Spinal cord (tissue), 10 donors: Measurements from ENCODE around the gene CDKAL1. TPM values are rescaled to one million over a fixed set of nuclear protein-coding genes. Genes with fewer than 3 reads are reported as not detected.

ENCODE experiments used
- DNase-seq, 6 donors: peaks; one replicate each; pipeline versions ENCODE4 v3.0.0 to v3.0.0-alpha.2; 2013 to 2015; ENCODE audit warnings: low spot score in 6 of 6, low read depth in 4 of 6
- H3K27ac ChIP-seq: one replicate; pipeline ENCODE4 v1.5.1; 2013; ENCODE audit warnings: low read depth, low read length, control low read depth
- H3K27me3 ChIP-seq: one replicate; pipeline ENCODE4 v1.6.1; 2013; ENCODE audit warnings: low read length; ENCODE audit not compliant: control insufficient read depth, insufficient read depth
- H3K36me3 ChIP-seq: one replicate; pipeline ENCODE4 v1.6.1; 2013; ENCODE audit warnings: low read length; ENCODE audit not compliant: control insufficient read depth, insufficient read depth
- H3K4me1 ChIP-seq: one replicate; pipeline ENCODE4 v1.6.1; 2013; ENCODE audit warnings: low read length; ENCODE audit not compliant: control insufficient read depth, insufficient read depth
- H3K4me3 ChIP-seq: one replicate; pipeline ENCODE4 v1.5.1; 2013; ENCODE audit warnings: low read depth, low read length, control low read depth
- H3K9me3 ChIP-seq: one replicate; pipeline ENCODE4 v1.6.1; 2013; ENCODE audit warnings: low read length; ENCODE audit not compliant: control insufficient read depth, insufficient read depth
- WGBS: methylation state at CpG from one replicate; pipeline ENCODE4 v1.1.5; 2013; ENCODE audit warnings: missing lambda C conversion rate; ENCODE audit not compliant: insufficient coverage; 5-methylcytosine and 5-hydroxymethylcytosine counted together
- polyA plus RNA-seq, 2 donors: library from polyadenylated mRNA; unstranded; fragments of 120-200 nt; gene quantifications; one replicate each; pipeline ENCODE4 v1.2.1, GENCODE V29; 2013; ENCODE audit not compliant: insufficient read length in 2 of 2
- total RNA-seq, 2 donors: library from RNA; depleted of rRNA in 1 of 2; stranded (reverse); fragments of 120-200 nt in 1 of 2; fragments of >200 nt in 1 of 2; gene quantifications; one replicate each; pipeline versions ENCODE4 v1.2.3 to v1.2.4, GENCODE V29; 2013 to 2014
- donor health status: healthy.

Gene CDKAL1
- total and polyA plus RNA-seq, 4 donors = 15.1 to 34.2 (median 22.0) TPM

DNA sequence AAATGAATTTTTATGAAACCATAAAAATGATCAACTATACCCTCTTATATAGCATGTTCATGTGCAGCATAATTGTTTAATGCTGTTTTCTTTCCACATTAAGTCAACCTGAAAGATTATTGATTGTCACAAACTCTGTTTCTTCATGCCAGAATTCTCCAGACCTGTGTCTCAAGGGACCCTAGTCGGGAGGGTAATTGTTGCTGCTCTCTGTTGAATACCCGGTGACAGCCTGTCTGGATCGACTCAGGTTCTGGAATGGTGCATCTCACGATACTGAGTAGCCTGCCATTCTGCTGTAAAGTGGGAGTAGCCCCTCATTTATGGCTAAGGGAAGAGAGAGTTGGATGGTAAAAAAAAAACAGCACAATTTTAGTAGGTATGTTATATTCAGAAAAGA is 609.4 kb downstream of the CDKAL1 start:
- Histone ChIP-seq H3K36me3 (no peaks in the 10 kb centered on the region), H3K4me1 (peaks cover 5% of the 10 kb centered on the region), H3K4me3 (no peak overlapping the region), H3K27me3 (no peaks in the 10 kb centered on the region), H3K27ac (no peak overlapping the region), H3K9me3 (no peaks in the 10 kb centered on the region)
- 63% methylated on average over 4 of the region's 4 CpGs for WGBS
- DNase-seq = no peak

DNA sequence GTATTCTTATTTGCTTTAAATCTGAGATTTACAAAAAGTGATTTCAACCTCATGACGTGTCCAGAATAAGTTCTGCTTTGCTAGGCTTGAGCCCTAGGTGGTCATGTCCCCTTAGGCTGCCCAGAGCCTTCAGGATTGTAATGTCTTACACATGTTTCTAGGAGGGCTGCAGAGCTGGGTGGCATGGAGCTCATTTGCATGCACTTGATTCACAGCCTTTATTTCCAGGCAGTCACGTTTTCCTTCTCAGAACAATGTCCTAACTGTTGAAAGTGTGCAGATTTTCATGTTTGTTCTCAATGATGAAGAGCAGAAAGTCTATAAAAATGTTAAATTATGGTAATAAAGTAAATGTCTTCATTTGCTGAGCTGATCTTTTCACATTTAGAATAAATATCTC is 610.7 kb downstream of the CDKAL1 start:
- Histone ChIP-seq H3K27me3 (no peaks in the 10 kb centered on the region), H3K36me3 (no peaks in the 10 kb centered on the region), H3K9me3 (no peaks in the 10 kb centered on the region), H3K4me3 (no peak overlapping the region), H3K4me1 (peaks cover 5% of the 10 kb centered on the region), H3K27ac (no peak overlapping the region)
- 43% methylated on average over 1 of the region's 2 CpGs for WGBS
- DNase-seq = peak in 2 of 6 donors; percentile 65 to 66

DNA sequence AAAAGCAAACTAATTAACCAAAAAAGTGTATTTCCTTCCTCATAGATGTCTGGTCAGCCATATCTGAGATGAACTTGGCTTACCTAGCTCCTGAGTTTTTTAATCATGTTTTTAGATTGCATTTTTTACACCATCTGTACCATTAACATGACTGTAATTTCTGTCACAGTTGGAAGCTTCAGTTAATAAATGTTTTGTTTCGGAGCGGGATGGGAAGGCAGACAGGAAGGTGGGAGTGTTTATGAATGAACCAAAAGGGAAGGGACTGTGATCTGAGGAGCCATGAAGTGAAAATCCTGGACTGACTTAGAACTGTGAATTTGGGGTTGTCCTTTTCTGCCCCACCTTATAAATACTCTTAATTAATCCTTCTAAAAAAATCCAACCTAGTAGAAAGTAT is 613.7 kb downstream of the CDKAL1 start:
- H3K9me3 ChIP-seq = no peaks in the 10 kb centered on the region
- H3K36me3 ChIP-seq = no peaks in the 10 kb centered on the region
- no peak overlapping the region for H3K27ac ChIP-seq
- H3K4me3 ChIP-seq = no peak overlapping the region
- 50% methylated on average over 2 of the region's 2 CpGs for WGBS
- H3K4me1 ChIP-seq = peaks cover 5% of the 10 kb centered on the region
- DNase-seq = peak in 1 of 6 donors; percentile 88
- H3K27me3 ChIP-seq = no peaks in the 10 kb centered on the region

DNA sequence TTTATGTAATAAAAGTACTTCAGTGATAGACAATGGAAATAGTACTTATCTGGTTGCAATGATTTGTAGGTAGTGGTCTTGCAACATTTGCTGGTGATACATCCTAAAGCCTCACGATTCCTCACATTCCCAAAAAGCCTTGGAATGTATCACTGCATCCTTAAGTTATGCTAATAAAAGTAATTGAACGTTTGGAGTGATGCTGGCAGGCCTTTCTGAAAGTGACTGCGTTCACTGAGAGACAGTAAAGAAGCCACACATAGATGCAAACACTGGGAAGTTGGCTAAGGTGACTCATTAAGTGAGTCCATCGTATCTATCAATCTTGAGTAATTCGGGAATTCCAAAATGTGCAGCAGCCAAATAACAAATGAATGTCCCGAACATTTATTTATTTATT is 615.2 kb downstream of the CDKAL1 start:
- DNase-seq = no peak
- Histone ChIP-seq H3K27ac (no peak overlapping the region), H3K4me3 (no peak overlapping the region), H3K9me3 (no peaks in the 10 kb centered on the region), H3K36me3 (no peaks in the 10 kb centered on the region), H3K4me1 (peaks cover 5% of the 10 kb centered on the region), H3K27me3 (no peaks in the 10 kb centered on the region)
- 90% methylated on average over 2 of the region's 6 CpGs for WGBS

DNA sequence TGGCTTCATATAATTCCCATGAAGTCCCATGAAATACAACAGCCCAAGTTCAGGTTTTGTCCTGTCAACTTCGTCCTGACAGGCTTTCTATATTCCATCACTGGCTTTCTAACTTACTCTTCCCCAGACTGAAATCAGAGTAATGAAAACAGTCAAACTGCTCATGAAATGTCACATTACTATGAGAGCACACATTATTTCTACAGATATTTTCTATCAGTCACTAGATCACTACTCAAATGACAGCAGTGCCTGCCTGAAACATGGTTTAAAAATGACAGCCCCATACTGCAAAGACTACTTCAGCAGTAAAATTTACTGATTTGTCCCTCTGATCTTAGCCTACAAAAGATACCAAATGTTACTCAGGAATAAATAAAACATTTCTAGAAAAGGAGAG is 616.4 kb downstream of the CDKAL1 start:
- 86% methylated on average over 1 of the region's 1 CpG for WGBS
- Histone ChIP-seq H3K27ac (no peak overlapping the region), H3K9me3 (no peaks in the 10 kb centered on the region), H3K4me1 (no peaks in the 10 kb centered on the region), H3K27me3 (no peaks in the 10 kb centered on the region), H3K4me3 (no peak overlapping the region), H3K36me3 (no peaks in the 10 kb centered on the region)
- no peak for DNase-seq

DNA sequence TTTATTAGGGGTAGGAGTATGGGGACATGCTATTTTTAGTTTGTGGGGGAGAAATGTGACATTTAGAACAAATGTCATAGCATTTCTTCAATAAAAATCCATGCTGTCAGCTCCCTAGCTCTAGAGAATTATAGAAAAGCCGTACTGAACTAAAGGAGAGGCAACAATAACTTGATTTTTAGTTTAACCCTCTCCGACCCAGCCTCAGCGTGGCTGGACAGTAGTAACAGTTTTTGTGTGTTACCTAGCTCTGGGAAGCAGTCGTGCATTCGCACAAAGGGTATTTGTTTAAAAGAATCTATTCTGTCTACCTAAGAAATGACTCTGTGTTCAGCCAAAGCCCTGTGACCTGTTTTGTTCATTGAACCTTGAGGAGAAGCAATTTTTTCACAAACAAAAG is 616.9 kb downstream of the CDKAL1 start:
- WGBS = 75% methylated on average over 2 of the region's 5 CpGs
- H3K4me3 ChIP-seq = no peak overlapping the region
- H3K27ac ChIP-seq = no peak overlapping the region
- no peaks in the 10 kb centered on the region for H3K27me3 ChIP-seq
- H3K4me1 ChIP-seq = no peaks in the 10 kb centered on the region
- H3K9me3 ChIP-seq = no peaks in the 10 kb centered on the region
- DNase-seq = no peak
- H3K36me3 ChIP-seq = no peaks in the 10 kb centered on the region

DNA sequence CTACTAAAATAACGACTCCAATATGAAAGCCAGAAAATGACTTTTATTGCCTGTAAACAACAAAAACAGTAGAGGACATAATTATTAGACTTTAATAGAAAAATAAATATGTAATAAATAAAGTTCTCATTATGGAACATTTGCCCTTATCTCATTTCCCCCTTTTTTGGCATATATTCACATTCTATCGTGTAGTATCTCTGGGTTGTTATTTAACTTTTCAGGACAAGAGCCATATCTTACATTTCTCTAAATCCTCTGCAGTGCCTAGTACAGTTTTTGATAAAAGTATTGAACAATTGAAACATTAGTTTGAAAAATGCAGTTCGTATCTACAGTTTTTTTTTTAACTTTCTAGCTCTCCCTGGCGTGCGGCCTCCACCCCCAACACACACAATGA is 617.3 kb downstream of the CDKAL1 start:
- no peak for DNase-seq
- H3K27ac ChIP-seq = no peak overlapping the region
- WGBS = no CpG with 5 or more reads among the region's 5 CpGs
- H3K36me3 ChIP-seq = no peaks in the 10 kb centered on the region
- H3K4me1 ChIP-seq = no peaks in the 10 kb centered on the region
- H3K4me3 ChIP-seq = no peak overlapping the region
- H3K27me3 ChIP-seq = no peaks in the 10 kb centered on the region
- no peaks in the 10 kb centered on the region for H3K9me3 ChIP-seq

DNA sequence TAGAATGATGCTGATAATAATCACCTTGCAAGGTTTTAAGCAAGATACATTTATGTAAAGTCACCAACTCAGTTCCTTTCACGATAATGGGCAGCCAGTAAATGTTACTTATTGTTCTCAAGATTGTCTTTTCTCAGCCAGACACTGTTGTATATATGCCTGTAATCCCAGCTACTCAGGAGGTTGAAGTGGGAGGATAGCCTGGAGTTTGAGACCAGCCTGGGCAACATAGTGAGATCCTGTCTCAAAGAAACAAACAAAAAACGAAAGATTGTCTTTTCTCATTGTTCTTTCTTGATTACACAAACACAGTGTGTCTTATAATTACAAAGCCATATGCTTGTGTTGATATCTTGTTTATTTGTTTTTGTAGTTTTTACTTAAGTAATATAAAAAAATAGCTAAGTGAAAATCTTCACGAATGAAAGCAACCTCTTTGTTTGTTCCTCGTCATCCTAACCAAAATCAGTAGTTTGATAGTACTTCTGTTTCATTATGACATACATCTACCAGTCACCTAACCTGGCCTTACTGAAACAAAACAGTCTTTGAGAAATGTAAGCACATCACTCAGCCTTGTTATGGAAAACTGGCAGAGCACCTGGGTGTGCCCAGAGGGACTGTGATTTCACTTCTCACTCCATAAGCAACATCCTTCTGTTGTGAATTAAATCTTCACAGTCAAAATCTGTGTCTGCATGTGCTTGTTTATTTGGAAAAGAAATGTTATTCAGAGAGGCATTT is 623.1 kb downstream of the CDKAL1 start:
- Histone ChIP-seq H3K4me1 (peaks cover under 1% of the 10 kb centered on the region), H3K27ac (no peak overlapping the region), H3K9me3 (no peaks in the 10 kb centered on the region), H3K36me3 (no peaks in the 10 kb centered on the region), H3K4me3 (no peak overlapping the region), H3K27me3 (no peaks in the 10 kb centered on the region)
- DNase-seq = peak in 1 of 6 donors; percentile 87
- whole genome bisulfite sequencing = no CpG with 5 or more reads among the region's 4 CpGs

DNA sequence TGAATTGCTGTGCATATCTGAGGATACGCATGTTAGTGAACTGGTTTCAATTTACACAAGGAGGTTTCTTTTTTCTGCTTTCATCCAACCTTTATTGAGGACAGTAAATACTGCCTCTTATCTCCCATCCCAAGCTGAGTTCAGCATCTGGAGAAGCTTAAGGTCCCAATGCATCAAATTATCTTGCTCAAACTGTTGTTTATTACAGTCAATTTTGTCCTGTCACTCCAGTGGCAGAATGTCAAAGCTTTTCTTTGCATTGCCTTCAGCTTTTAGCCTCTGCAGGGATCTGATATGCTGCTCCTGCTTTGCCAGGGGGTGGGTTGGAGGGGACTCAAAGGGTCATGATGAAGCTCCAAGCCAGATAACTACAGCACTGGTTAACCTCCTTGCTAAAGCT is 623.9 kb downstream of the CDKAL1 start:
- no CpG with 5 or more reads among the region's 1 CpG for WGBS
- DNase-seq = peak in 1 of 6 donors; percentile 65
- Histone ChIP-seq H3K27ac (no peak overlapping the region), H3K4me3 (no peak overlapping the region), H3K27me3 (no peaks in the 10 kb centered on the region), H3K9me3 (no peaks in the 10 kb centered on the region), H3K4me1 (peaks cover 3% of the 10 kb centered on the region), H3K36me3 (no peaks in the 10 kb centered on the region)

DNA sequence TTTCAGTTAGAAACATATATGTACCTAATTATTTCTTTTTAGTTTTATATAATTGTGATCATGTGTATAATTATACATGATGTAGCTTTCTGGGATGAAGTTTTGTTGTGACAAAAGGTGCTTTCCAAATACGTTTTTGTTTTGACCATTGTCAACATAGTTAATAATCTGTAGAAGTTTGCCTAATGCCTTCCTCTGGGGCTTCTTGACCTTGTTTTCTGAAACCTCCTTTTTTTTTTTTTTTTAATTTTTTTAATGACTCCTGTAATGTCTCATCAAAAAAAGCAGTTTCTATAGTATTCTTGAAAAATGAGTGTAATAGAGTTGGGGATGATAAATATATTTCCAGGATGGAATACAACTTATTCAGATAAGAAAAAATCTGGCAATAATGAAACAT is 624.6 kb downstream of the CDKAL1 start:
- H3K4me1 ChIP-seq = peaks cover 3% of the 10 kb centered on the region
- WGBS = no CpG with 5 or more reads among the region's 1 CpG
- H3K27ac ChIP-seq = no peak overlapping the region
- H3K27me3 ChIP-seq = no peaks in the 10 kb centered on the region
- no peaks in the 10 kb centered on the region for H3K9me3 ChIP-seq
- no peak for DNase-seq
- no peaks in the 10 kb centered on the region for H3K36me3 ChIP-seq
- no peak overlapping the region for H3K4me3 ChIP-seq
